Lower leg skin (tissue), 4 donors: ENCODE results near the gene ADAMTS17. TPM values are rescaled to one million over a fixed set of nuclear protein-coding genes. Genes with fewer than 3 reads are reported as not detected.

Source experiments
- DNase-seq, 2 donors: peaks; one replicate each; pipeline ENCODE4 v3.0.0-alpha.2; 2019; ENCODE audit warnings: low spot score in 2 of 2
- H3K4me3 ChIP-seq: fragments of 200-600 bp; sonication (generic); 2 replicates; pipeline ENCODE4 v1.5.1; 2017; ENCODE audit warnings: mild to moderate bottlenecking, low read depth; ENCODE audit not compliant: poor library complexity, severe bottlenecking
- CTCF ChIP-seq, 3 donors: fragments of 450-650 bp; IDR thresholded peaks; one replicate each; pipeline ENCODE4 v1.5.1; 2016; ENCODE audit warnings: antibody characterized with exemption in 3 of 3, mild to moderate bottlenecking in 3 of 3, moderate library complexity in 2 of 3
- POLR2A ChIP-seq, 2 donors: fragments of 450-650 bp; IDR thresholded peaks; one replicate each; pipeline ENCODE4 v1.6.1; 2016 to 2017; ENCODE audit warnings: antibody characterized with exemption in 2 of 2, mild to moderate bottlenecking in 1 of 2, moderate library complexity in 1 of 2
- WGBS, 2 donors: methylation state at CpG; one replicate each; pipeline ENCODE4 v1.1.5; 2018; 5-methylcytosine and 5-hydroxymethylcytosine counted together
- intact Hi-C: fragments of 100-400 bp; cut with DNase I; formaldehyde crosslinking; loops from one replicate; pipeline ENCODE4 v1.15.0; 2023; ENCODE audit warnings: low total_unique reads
- total RNA-seq, 4 donors: library from RNA; depleted of rRNA; stranded (reverse); fragments of >200 nt; gene quantifications; one replicate each; pipeline ENCODE4 v1.1.0, GENCODE V29; 2016

Gene ADAMTS17
- total RNA-seq, 4 donors from 2014 or later, result 3.5 to 7.8 (median 3.9) TPM

- WGBS, 2 donors, result 39 to 44% methylated on average over 18 to 19 of the region's 19 CpGs
- DNase-seq, result no peak
- intact Hi-C loops, result loop anchor here (5.0 kb wide), 1 partner anchor 217 kb away; no protein-coding TSS in a partner anchor
- no peak overlapping the region for H3K4me3 ChIP-seq
- no peak for TF ChIP-seq POLR2A (IDR thresholded peaks at IDR 0.05)
- no peak for TF ChIP-seq CTCF (IDR thresholded peaks at IDR 0.05)
These were observed 8.9 kb upstream of the ADAMTS17 start for GRCh38 chr15:100350434-100351226.

GRCh38 chr15:100349696-100350433 lies 8.1 kb upstream of the ADAMTS17 start:
- H3K4me3 ChIP-seq, result peak overlapping the region; percentile 77
- peak; percentile 91 to 99 for DNase-seq
- TF ChIP-seq CTCF (IDR thresholded peaks at IDR 0.05), result peak in 1 of 3 donors; percentile 79
- no peak for TF ChIP-seq POLR2A (IDR thresholded peaks at IDR 0.05)
- 0 to 2% methylated on average over 24 to 42 of the region's 43 CpGs for WGBS, 2 donors
- intact Hi-C loops, result loop anchor here (5.0 kb wide), 1 partner anchor 217 kb away; no protein-coding TSS in a partner anchor

- WGBS, 2 donors, result 59 to 66% methylated on average over 17 of the region's 17 CpGs
- TF ChIP-seq CTCF (IDR thresholded peaks at IDR 0.05), result no peak
- no peak for TF ChIP-seq POLR2A (IDR thresholded peaks at IDR 0.05)
- intact Hi-C loops, result no loop called here
- DNase-seq, result no peak
- H3K4me3 ChIP-seq, result no peak overlapping the region
These were observed 7.5 kb upstream of the ADAMTS17 start for GRCh38 chr15:100349321-100349695.

GRCh38 chr15:100348578-100348977 lies 6.8 kb upstream of the ADAMTS17 start:
- no peak for TF ChIP-seq CTCF (IDR thresholded peaks at IDR 0.05)
- DNase-seq, result no peak
- H3K4me3 ChIP-seq, result no peak overlapping the region
- 88 to 92% methylated on average over 8 of the region's 8 CpGs for WGBS, 2 donors
- intact Hi-C loops, result no loop called here

GRCh38 chr15:100346866-100347512 lies 5.2 kb upstream of the ADAMTS17 start:
- intact Hi-C loops, result no loop called here
- no peak overlapping the region for H3K4me3 ChIP-seq
- 36 to 39% methylated on average over 2 of the region's 2 CpGs for WGBS, 2 donors
- no peak for DNase-seq
- no peak for TF ChIP-seq POLR2A (IDR thresholded peaks at IDR 0.05)
- no peak for TF ChIP-seq CTCF (IDR thresholded peaks at IDR 0.05)
